Measurements from ENCODE around the gene SERPINB8. TPM values are rescaled to one million over a fixed set of nuclear protein-coding genes. Genes with fewer than 3 reads are reported as not detected.

Gene SERPINB8
- total RNA-seq, 2 experiments from 2014 or later: 16.0 to 17.1 TPM

DNA sequence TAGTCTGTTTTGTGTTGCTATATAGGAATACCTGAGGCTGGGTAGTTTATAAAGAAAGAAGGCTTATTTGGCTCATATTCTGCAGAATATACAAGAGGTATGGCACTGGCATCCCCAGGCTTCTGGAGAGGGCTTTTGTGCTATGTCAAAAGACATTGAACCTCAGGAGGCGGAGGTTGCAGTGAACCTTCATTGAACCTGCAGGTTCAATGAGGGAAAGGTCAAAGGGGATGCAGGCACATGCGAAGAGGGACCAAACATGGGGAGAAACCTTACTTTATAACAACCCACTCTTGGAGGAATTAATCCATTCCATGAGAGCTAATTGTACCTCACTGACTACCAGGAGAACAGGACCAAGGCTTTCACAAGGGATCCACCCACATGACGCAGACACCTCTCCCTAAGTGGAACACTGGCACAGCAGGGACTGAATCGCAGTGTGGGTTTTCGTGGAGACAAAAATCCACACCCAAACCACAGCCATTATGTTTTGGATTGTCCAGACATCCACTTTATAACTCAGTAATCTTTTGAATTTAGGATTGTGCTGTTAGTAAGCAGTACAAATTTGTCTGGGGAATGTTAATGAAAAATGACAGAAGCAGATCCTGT lies 4.1 kb upstream of the SERPINB8 start:
- CTCF ChIA-PET: interaction anchor here (0.9 kb wide), 1 partner anchor 10 kb away, joined by 3 read pairs; no protein-coding TSS in a partner anchor

DNA sequence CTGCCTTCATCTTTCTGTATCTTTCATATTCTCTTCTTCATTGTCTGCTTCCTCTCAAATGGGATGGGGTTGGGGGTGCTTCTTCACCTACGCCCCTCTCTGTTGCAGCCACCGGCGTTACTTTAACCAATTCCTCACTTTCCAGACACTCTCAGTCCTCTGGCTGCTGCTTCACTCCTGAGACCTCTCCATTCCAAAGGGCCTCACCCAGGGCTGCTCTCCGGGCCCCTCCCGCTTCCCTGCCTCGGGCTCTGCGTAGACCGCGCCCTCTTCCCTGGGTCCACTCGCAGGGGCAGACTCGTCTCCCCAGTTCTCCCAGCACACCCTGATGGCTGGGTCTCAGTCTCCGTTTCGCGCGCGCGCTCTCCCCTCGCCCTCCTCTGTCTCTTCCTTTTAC lies 926 bp downstream of the SERPINB8 start:
- H3K36me3 Mint-ChIP-seq (ENCODE audit: low read depth): no peaks in the 10 kb centered on the region
- H3K4me3 Mint-ChIP-seq: peak overlapping the region; percentile 85
- DNase-seq (no peak), ATAC-seq (no peak)
- H3K27me3 Mint-ChIP-seq: no peaks in the 10 kb centered on the region
- H3K4me1 Mint-ChIP-seq: peaks cover 39% of the 10 kb centered on the region
- CTCF ChIA-PET: no interaction called here
- intact Hi-C loops (cut with DNase I, micrococcal nuclease): loop anchor here (1.0 to 10.0 kb wide), 6 partner anchors 8 to 1446 kb away; partner anchors contain the start of genes KDSR (in 1 of the 2), VPS4B (in 1 of the 2) and ZCCHC2 (in 1 of the 2)
- H3K9me3 Mint-ChIP-seq (ENCODE audit: low read depth): no peaks in the 10 kb centered on the region
- H3K27ac Mint-ChIP-seq: peak overlapping the region; percentile 92
- POLR2A ChIA-PET: interaction anchor here (0.7 kb wide), 1 partner anchor 19 kb away, joined by 5 read pairs; no protein-coding TSS in a partner anchor

More for the DNA sequence above, 4.1 kb upstream of the SERPINB8 start:
- POLR2A ChIA-PET: no interaction called here
- peaks cover 10% of the 10 kb centered on the region for H3K27me3 Mint-ChIP-seq
- no peak overlapping the region for H3K27ac Mint-ChIP-seq
- intact Hi-C loops (cut with DNase I, micrococcal nuclease): no loop called here
- no peak for ATAC-seq
- no peak overlapping the region for H3K4me3 Mint-ChIP-seq
- H3K4me1 Mint-ChIP-seq: peaks cover 21% of the 10 kb centered on the region
- no peak for DNase-seq
- H3K36me3 Mint-ChIP-seq (ENCODE audit: low read depth): peaks cover 4% of the 10 kb centered on the region
- no peaks in the 10 kb centered on the region for H3K9me3 Mint-ChIP-seq (ENCODE audit: low read depth)

DNA sequence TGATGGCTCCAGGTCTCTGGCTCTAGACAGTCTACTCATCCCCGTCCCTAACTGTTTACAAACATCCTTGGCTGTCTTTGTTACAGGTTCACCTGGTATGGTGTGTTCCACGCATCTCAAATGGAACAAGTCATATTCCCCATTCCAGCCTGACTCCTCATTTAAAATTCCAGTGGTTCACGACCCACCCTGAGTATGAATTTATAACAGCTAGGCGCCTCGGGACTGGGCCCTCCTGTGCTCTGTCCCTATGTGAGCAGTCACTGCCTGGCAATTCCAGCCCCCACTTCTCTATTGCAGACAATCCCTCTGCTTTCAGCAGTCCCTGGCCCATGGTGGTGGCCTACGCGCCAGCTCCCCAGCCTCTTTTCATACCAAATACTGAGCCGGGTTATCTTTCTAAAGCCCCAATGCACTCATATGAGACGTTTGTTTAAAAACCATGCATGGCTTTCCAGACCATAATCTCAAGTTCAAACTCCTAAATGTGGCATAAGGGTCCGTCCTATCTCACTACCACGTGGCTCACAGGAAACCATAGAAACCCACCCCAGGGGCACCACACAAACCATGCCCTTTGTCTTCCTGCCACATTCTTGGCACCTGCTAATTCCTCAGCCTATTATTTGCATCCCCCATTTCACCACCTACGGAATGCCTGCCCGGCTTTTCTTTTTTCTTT lies 1.6 kb downstream of the SERPINB8 start:
- no peak for DNase-seq

DNA sequence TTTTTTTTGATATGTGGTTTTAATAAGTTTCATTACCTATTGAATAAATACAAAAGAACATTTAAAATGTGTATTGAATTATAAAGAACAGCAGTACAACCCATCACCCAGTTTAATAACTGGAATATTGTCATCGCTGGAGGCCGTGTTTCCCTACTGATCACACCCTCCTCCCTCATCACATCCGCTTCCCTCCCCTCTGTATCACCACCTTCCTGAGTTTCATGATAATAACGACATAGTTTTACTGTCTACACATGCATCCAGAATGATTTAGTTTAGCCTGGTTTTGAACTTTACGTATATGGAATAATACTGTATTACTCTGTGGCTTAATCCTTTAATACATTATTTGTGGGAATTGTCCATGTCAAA lies 2.1 kb downstream of the SERPINB8 start:
- H3K4me1 Mint-ChIP-seq: peaks cover 39% of the 10 kb centered on the region
- no peak overlapping the region for H3K27ac Mint-ChIP-seq
- H3K36me3 Mint-ChIP-seq (ENCODE audit: low read depth): no peaks in the 10 kb centered on the region
- ChIA-PET CTCF (no interaction called here), POLR2A (no interaction called here)
- H3K4me3 Mint-ChIP-seq: no peak overlapping the region
- intact Hi-C loops (cut with DNase I, micrococcal nuclease): loop anchor here (10.0 kb wide), 2 partner anchors 607 to 1447 kb away; partner anchors contain the start of genes KDSR (in 1 of the 2) and ZCCHC2 (in 1 of the 2)
- no peak for ATAC-seq
- no peaks in the 10 kb centered on the region for H3K9me3 Mint-ChIP-seq (ENCODE audit: low read depth)
- no peak for DNase-seq
- no peaks in the 10 kb centered on the region for H3K27me3 Mint-ChIP-seq

More for the DNA sequence above, 1.6 kb downstream of the SERPINB8 start:
- no peaks in the 10 kb centered on the region for H3K9me3 Mint-ChIP-seq (ENCODE audit: low read depth)
- POLR2A ChIA-PET: no interaction called here
- peaks cover 39% of the 10 kb centered on the region for H3K4me1 Mint-ChIP-seq
- CTCF ChIA-PET: no interaction called here
- H3K27ac Mint-ChIP-seq: peak overlapping the region; percentile 92
- ATAC-seq: no peak
- H3K4me3 Mint-ChIP-seq: peak overlapping the region; percentile 85
- no peaks in the 10 kb centered on the region for H3K36me3 Mint-ChIP-seq (ENCODE audit: low read depth)
- no peaks in the 10 kb centered on the region for H3K27me3 Mint-ChIP-seq
- intact Hi-C loops (cut with DNase I, micrococcal nuclease): loop anchor here (2.0 to 10.0 kb wide), 4 partner anchors 21 to 1447 kb away; partner anchors contain the start of genes KDSR (in 1 of the 2), VPS4B (in 1 of the 2) and ZCCHC2 (in 1 of the 2)

DNA sequence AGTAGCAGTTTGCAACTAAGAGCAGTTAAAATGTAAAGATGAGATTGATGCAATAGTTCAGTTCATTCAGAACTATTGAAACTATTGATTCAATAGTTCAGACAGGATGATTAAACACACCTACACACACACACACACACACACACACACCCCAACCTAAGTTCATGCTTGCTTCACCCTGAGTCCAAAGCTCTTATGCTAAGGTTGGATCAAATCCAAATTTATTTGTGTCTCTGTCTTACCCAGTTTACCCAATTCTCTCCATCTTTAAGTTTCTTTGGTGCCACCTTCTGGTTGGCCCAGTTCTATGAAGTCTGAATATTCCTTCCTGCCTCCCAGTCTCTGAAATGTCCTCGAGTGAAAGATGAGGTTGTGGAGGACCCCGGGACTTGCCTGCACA lies 5.1 kb downstream of the SERPINB8 start:
- Mint-ChIP-seq H3K27me3 (no peaks in the 10 kb centered on the region), H3K27ac (peak overlapping the region; percentile 44), H3K36me3 (ENCODE audit: low read depth) (peaks cover 3% of the 10 kb centered on the region), H3K9me3 (ENCODE audit: low read depth) (no peaks in the 10 kb centered on the region), H3K4me3 (no peak overlapping the region), H3K4me1 (peaks cover 33% of the 10 kb centered on the region)
- no peak for ATAC-seq
- POLR2A ChIA-PET: interaction anchor here (0.6 kb wide), 1 partner anchor 15 kb away, joined by 3 read pairs; no protein-coding TSS in a partner anchor
- peak; percentile 41 for DNase-seq
- CTCF ChIA-PET: interaction anchor here (0.7 to 1.3 kb wide), 5 partner anchors 10 to 1200 kb away, joined by 3 to 5 read pairs (median 3); no protein-coding TSS in a partner anchor
- intact Hi-C loops (cut with DNase I, micrococcal nuclease): loop anchor here (5.0 to 10.0 kb wide), 3 partner anchors 83 to 1450 kb away; partner anchors contain the start of genes KDSR (in 1 of the 2) and ZCCHC2 (in 1 of the 2)

DNA sequence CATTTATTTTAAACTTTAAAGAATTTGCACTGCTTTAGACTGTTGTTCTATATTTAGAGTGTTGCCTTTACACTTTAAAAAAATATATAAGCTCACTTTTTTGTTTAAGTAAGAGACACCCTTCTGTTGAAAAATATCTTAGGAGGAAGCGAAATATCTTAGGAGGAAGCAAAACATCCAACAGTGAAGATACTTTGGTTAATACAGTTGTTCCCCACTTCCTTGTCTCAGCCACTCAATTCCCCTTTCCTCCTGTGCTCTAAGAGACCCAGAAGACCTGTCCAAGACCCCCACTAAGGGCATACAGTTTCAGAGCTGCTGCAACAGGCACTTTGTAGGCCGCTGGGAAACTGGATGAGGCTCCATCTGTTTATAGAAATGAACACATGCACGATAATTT lies 5.7 kb downstream of the SERPINB8 start:
- Mint-ChIP-seq H3K27ac (no peak overlapping the region), H3K4me3 (no peak overlapping the region), H3K9me3 (ENCODE audit: low read depth) (no peaks in the 10 kb centered on the region), H3K36me3 (ENCODE audit: low read depth) (peaks cover 7% of the 10 kb centered on the region), H3K27me3 (no peaks in the 10 kb centered on the region), H3K4me1 (peaks cover 35% of the 10 kb centered on the region)
- ChIA-PET CTCF (interaction anchor here (0.6 to 1.3 kb wide), 5 partner anchors 10 to 1357 kb away, joined by 3 to 5 read pairs (median 4); no protein-coding TSS in a partner anchor), POLR2A (interaction anchor here (0.6 kb wide), 1 partner anchor 16 kb away, joined by 3 read pairs; no protein-coding TSS in a partner anchor)
- no peak for ATAC-seq
- intact Hi-C loops (cut with DNase I, micrococcal nuclease): loop anchor here (5.0 to 10.0 kb wide), 3 partner anchors 83 to 1451 kb away; partner anchors contain the start of genes KDSR (in 1 of the 2) and ZCCHC2 (in 1 of the 2)
- DNase-seq: no peak

DNA sequence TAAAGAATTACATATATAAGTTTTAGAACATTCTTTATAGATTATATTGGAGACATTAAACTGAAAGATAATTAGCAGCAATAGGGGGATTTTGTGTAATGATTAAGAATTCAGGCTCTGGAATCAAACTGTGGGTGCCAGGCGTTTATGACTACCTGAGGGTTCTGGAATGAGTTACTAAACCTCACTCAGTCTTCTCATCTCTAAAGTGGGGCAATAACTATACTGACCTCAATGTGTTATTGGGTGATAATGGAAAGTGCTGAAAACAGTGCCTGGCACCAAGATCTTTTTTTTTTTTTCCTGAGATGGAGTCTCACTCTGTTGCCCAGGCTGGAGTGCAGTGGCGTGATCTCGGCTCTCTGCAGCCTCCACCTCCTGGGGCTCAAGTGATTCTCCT lies 7.2 kb downstream of the SERPINB8 start:
- H3K4me3 Mint-ChIP-seq: no peak overlapping the region
- H3K4me1 Mint-ChIP-seq: peaks cover 23% of the 10 kb centered on the region
- peaks cover 18% of the 10 kb centered on the region for H3K36me3 Mint-ChIP-seq (ENCODE audit: low read depth)
- no peak overlapping the region for H3K27ac Mint-ChIP-seq
- intact Hi-C loops (cut with DNase I, micrococcal nuclease): loop anchor here (5.0 to 10.0 kb wide), 3 partner anchors 85 to 1452 kb away; partner anchors contain the start of genes KDSR (in 1 of the 2) and ZCCHC2 (in 1 of the 2)
- ATAC-seq (no peak), DNase-seq (no peak)
- ChIA-PET CTCF (interaction anchor here (1.0 kb wide), 1 partner anchor 13 kb away, joined by 3 read pairs; no protein-coding TSS in a partner anchor), POLR2A (no interaction called here)
- H3K27me3 Mint-ChIP-seq: no peaks in the 10 kb centered on the region
- H3K9me3 Mint-ChIP-seq (ENCODE audit: low read depth): no peaks in the 10 kb centered on the region

DNA sequence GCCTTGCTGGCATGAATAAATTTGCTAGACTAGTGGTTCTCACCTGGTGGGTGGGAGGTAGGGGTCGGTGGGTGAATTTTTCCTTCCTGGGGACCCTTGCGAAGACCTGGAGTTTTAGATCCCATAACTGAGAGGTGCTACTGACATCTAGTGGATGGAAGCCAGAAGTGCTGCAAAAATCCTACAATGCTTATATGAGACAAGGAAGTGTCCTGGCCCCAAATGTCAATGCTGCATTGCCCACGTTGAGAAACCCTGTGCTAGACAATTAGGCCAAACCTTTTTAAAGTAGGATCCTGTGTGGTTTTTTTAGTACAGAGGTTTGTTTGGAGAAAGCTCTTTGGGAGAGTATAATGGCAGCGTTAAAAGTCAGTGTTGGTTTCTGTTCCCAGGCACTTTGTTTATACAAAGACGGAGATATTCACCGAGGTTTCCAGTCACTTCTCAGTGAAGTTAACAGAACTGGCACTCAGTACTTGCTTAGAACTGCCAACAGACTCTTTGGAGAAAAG lies 9.6 kb downstream of the SERPINB8 start:
- Mint-ChIP-seq H3K4me1 (peaks cover 17% of the 10 kb centered on the region), H3K4me3 (no peak overlapping the region), H3K27me3 (no peaks in the 10 kb centered on the region), H3K36me3 (ENCODE audit: low read depth) (peaks cover 25% of the 10 kb centered on the region), H3K9me3 (ENCODE audit: low read depth) (no peaks in the 10 kb centered on the region), H3K27ac (no peak overlapping the region)
- CTCF ChIA-PET: no interaction called here
- POLR2A ChIA-PET: no interaction called here
- peak; percentile 56 for ATAC-seq
- intact Hi-C loops (cut with DNase I, micrococcal nuclease): loop anchor here (1.0 to 10.0 kb wide), 8 partner anchors 9 to 1455 kb away; partner anchors contain the start of genes KDSR (in 1 of the 2), SERPINB8 (in 1 of the 2) and ZCCHC2 (in 1 of the 2)
- peak; percentile 48 for DNase-seq

DNA sequence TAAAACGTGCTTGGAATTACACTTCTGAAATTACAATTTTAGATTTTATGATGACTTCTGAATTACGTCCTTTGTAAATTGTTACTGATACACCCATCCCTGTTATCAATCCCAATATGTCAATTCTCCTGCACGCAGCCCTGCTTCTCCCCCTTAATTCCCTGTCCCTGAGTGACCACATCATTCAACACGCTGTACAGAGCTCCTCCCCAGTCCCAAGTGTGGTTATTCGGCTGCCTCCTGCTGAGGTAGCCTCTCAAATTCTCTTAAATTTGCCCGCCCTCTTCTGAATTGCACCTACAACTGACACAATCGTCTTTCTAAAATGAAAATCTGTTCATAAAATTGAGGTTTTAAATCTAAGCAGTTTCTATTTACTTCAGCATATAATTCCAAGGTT lies 10.1 kb downstream of the SERPINB8 start:
- ChIA-PET POLR2A (no interaction called here), CTCF (no interaction called here)
- no peak overlapping the region for H3K27ac Mint-ChIP-seq
- no peak for ATAC-seq
- peaks cover 12% of the 10 kb centered on the region for H3K4me1 Mint-ChIP-seq
- no peak overlapping the region for H3K4me3 Mint-ChIP-seq
- no peaks in the 10 kb centered on the region for H3K9me3 Mint-ChIP-seq (ENCODE audit: low read depth)
- intact Hi-C loops (cut with DNase I, micrococcal nuclease): no loop called here
- no peaks in the 10 kb centered on the region for H3K27me3 Mint-ChIP-seq
- H3K36me3 Mint-ChIP-seq (ENCODE audit: low read depth): peaks cover 27% of the 10 kb centered on the region
- no peak for DNase-seq

DNA sequence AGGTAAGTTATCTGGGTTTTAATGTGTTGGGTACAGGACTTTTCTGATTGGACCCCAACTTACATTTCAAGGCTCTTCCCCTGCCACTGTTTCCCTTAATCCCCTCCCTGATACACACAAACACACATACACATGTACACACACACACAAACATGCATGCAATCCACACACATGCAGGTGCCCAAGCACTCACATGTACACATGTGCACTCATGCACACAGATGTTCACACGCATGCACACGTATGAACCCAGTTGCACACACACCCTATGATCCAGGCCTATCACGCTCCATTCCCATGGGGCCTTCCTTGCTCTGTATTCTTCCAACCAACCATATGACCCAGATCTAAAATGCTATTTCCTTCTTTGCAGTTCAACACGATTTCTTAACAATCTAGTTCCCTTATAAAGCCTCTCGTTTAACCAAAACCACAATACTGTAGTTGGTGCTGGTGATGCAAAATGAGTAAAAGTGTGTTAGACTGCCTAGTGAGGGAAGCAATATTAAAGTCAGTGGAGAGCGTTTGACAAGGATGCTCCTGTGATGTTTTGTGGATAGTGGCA lies 11.1 kb downstream of the SERPINB8 start:
- intact Hi-C loops (cut with DNase I, micrococcal nuclease): no loop called here

DNA sequence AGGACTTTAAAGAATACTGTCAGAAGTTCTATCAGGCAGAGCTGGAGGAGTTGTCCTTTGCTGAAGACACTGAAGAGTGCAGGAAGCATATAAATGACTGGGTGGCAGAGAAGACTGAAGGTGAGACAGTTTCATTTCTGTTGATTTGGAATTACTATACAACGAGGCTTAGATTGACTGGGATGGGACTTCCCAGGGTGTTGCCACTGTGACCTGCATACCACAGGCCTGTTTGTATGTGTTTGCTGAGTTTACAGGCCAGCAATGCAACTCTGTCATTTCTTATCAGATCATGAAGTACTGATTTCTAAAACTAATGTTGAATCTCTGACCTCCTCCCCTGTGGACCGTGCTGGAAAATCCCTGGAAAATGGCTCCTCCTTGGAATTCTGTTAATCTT lies 11.8 kb downstream of the SERPINB8 start:
- no peak for ATAC-seq
- POLR2A ChIA-PET: no interaction called here
- CTCF ChIA-PET: no interaction called here
- H3K4me1 Mint-ChIP-seq: peaks cover 9% of the 10 kb centered on the region
- H3K27ac Mint-ChIP-seq: no peak overlapping the region
- intact Hi-C loops (cut with DNase I, micrococcal nuclease): no loop called here
- H3K27me3 Mint-ChIP-seq: no peaks in the 10 kb centered on the region
- no peaks in the 10 kb centered on the region for H3K9me3 Mint-ChIP-seq (ENCODE audit: low read depth)
- H3K4me3 Mint-ChIP-seq: no peak overlapping the region
- DNase-seq: no peak
- peaks cover 29% of the 10 kb centered on the region for H3K36me3 Mint-ChIP-seq (ENCODE audit: low read depth)

More for the DNA sequence above, 11.1 kb downstream of the SERPINB8 start:
- DNase-seq (no peak), ATAC-seq (no peak)
- Mint-ChIP-seq H3K4me1 (peaks cover 9% of the 10 kb centered on the region), H3K9me3 (ENCODE audit: low read depth) (no peaks in the 10 kb centered on the region), H3K36me3 (ENCODE audit: low read depth) (peaks cover 29% of the 10 kb centered on the region), H3K27ac (no peak overlapping the region), H3K4me3 (no peak overlapping the region), H3K27me3 (no peaks in the 10 kb centered on the region)
- ChIA-PET CTCF (no interaction called here), POLR2A (no interaction called here)

Measured in activated CD4-positive, alpha-beta T cell treated with anti-CD3 and anti-CD28 coated beads for 36 hours (primary cell).